Testis (tissue), 2 donors: ENCODE results near the gene ACYP2.

Experiments
- POLR2A ChIP-seq: fragments of 450-650 bp; IDR thresholded peaks from one replicate; pipeline ENCODE4 v1.6.1; 2017; ENCODE audit warnings: antibody characterized with exemption, mild to moderate bottlenecking, moderate library complexity
- TF ChIP-seq, protein P1 (sequence below), 3 experiments: fragments of 450-650 bp in 2 of 3; fragments of 200-600 bp in 1 of 3; sonication (generic) in 1 of 3; IDR thresholded peaks; one replicate each; pipeline ENCODE4 v1.5.1; 2016 to 2019; ENCODE audit warnings: antibody characterized with exemption in 3 of 3, mild to moderate bottlenecking in 2 of 3, moderate library complexity in 1 of 3

DNA sequence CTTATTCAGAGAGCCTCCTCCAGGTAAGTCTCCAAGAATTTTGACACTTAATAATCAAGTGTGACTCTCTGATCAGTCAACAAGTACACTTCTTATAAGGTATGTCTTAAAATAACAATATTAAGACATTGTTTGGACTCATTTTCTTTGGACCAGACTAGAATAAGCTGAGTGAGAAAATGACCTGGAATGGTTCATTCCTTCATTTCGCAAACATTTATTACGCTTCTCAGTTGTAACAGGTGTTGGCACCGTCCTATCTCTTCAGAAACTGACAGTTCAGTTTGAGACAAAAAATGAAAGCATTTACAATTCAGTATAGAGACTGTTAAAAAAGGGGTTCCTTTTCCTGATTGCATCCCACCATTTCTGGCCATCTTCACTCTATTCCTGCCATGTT is 94.0 kb downstream of the ACYP2 start:
- TF ChIP-seq POLR2A = no peak
- TF ChIP-seq, protein P1, sequence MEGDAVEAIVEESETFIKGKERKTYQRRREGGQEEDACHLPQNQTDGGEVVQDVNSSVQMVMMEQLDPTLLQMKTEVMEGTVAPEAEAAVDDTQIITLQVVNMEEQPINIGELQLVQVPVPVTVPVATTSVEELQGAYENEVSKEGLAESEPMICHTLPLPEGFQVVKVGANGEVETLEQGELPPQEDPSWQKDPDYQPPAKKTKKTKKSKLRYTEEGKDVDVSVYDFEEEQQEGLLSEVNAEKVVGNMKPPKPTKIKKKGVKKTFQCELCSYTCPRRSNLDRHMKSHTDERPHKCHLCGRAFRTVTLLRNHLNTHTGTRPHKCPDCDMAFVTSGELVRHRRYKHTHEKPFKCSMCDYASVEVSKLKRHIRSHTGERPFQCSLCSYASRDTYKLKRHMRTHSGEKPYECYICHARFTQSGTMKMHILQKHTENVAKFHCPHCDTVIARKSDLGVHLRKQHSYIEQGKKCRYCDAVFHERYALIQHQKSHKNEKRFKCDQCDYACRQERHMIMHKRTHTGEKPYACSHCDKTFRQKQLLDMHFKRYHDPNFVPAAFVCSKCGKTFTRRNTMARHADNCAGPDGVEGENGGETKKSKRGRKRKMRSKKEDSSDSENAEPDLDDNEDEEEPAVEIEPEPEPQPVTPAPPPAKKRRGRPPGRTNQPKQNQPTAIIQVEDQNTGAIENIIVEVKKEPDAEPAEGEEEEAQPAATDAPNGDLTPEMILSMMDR (IDR thresholded peaks at IDR 0.05) = no peak
